Neural cell (in vitro differentiated cells): ENCODE measurements around the gene RPS6KA2. TPM values are rescaled to one million over a fixed set of nuclear protein-coding genes. Genes with fewer than 3 reads are reported as not detected.
A peak's percentile ranks its signal among the peaks of the same experiment; 100 is the strongest.

Experiments
- H2AFZ ChIP-seq: fragments of 200-600, 300-800 bp; sonication (generic), shearing (Covaris generic); 2 replicates; pipeline ENCODE4 v1.6.0; 2014; ENCODE audit warnings: low read depth, mild to moderate bottlenecking, antibody characterized with exemption, low read length, moderate library complexity
- H3F3A ChIP-seq: fragments of 200-600 bp; shearing (Covaris generic); 2 replicates; pipeline ENCODE4 v1.6.1; 2016; ENCODE audit warnings: mild to moderate bottlenecking, moderate library complexity, mixed read lengths, antibody characterized with exemption, low read length; ENCODE audit not compliant: insufficient read depth, poor library complexity, severe bottlenecking
- H3K27ac ChIP-seq: fragments of 200-600, 300-800 bp; sonication (generic), shearing (Covaris generic); 2 replicates; pipeline ENCODE4 v1.5.1; 2014; ENCODE audit warnings: mild to moderate bottlenecking, low read length, moderate library complexity
- H3K27me3 ChIP-seq: fragments of 300-800, 200-600 bp; sonication (generic), shearing (Covaris generic); 2 replicates; pipeline ENCODE4 v1.6.0; 2014; ENCODE audit warnings: mild to moderate bottlenecking, low read depth, low read length, moderate library complexity; ENCODE audit not compliant: insufficient read depth
- H3K36me3 ChIP-seq: fragments of 300-800, 200-600 bp; sonication (generic), shearing (Covaris generic); 2 replicates; pipeline ENCODE4 v1.5.1; 2014; ENCODE audit warnings: mild to moderate bottlenecking, antibody characterized with exemption, low read length, moderate library complexity; ENCODE audit not compliant: insufficient read depth
- H3K4me2 ChIP-seq: fragments of 300-800, 200-600 bp; sonication (generic), shearing (Covaris generic); 2 replicates; pipeline ENCODE4 v1.6.0; 2014; ENCODE audit warnings: mild to moderate bottlenecking, low read length
- H3K4me3 ChIP-seq: fragments of 300-800, 200-600 bp; sonication (generic), shearing (Covaris generic); 2 replicates; pipeline ENCODE4 v1.5.1; 2014; ENCODE audit warnings: mild to moderate bottlenecking, low read length, moderate library complexity
- H3K79me2 ChIP-seq: fragments of 200-600 bp; shearing (Covaris generic); replicated peaks from 2 replicates; pipeline ENCODE4 v1.6.0; 2014; ENCODE audit warnings: mild to moderate bottlenecking, low read length, moderate library complexity; ENCODE audit not compliant: insufficient read depth
- H3K9ac ChIP-seq: fragments of 300-800, 200-600 bp; sonication (generic), shearing (Covaris generic); 2 replicates; pipeline ENCODE4 v1.6.1; 2016; ENCODE audit warnings: mild to moderate bottlenecking, low read length, mixed read lengths
- H3K9me2 ChIP-seq: fragments of 200-600 bp; shearing (Covaris generic); 2 replicates; pipeline ENCODE4 v1.6.1; 2016; ENCODE audit warnings: mild to moderate bottlenecking, low read length, mixed read lengths; ENCODE audit not compliant: insufficient read depth
- H3K9me3 ChIP-seq: fragments of 200-600, 300-800 bp; sonication (generic), shearing (Covaris generic); 2 replicates; pipeline ENCODE4 v1.6.1; 2016; ENCODE audit warnings: mild to moderate bottlenecking, mixed run types, low read length, moderate library complexity, mixed read lengths
- H4K20me1 ChIP-seq: fragments of 200-600 bp; shearing (Covaris generic); 2 replicates; pipeline ENCODE4 v1.6.1; 2016; ENCODE audit warnings: mild to moderate bottlenecking, mixed run types; ENCODE audit not compliant: insufficient read depth
- EP300 ChIP-seq: fragments of 450-650 bp; conservative IDR thresholded peaks from 2 replicates; pipeline ENCODE4 v1.6.1; 2014; ENCODE audit warnings: antibody characterized with exemption, mild to moderate bottlenecking, moderate library complexity; ENCODE audit not compliant: poor library complexity, severe bottlenecking
- EZH2 ChIP-seq: fragments of 200-600, 300-800 bp; shearing (Covaris generic), sonication (generic); IDR thresholded peaks from 2 replicates; pipeline ENCODE4 v1.6.1; 2014; ENCODE audit warnings: antibody characterized with exemption, low read length, borderline replicate concordance, mild to moderate bottlenecking; ENCODE audit not compliant: insufficient read depth, poor library complexity, severe bottlenecking
- MXI1 ChIP-seq: fragments of 450-650 bp; conservative IDR thresholded peaks from 2 replicates; pipeline ENCODE4 v1.6.1; 2014; ENCODE audit warnings: antibody characterized with exemption, mild to moderate bottlenecking; ENCODE audit not compliant: poor library complexity, severe bottlenecking
- POLR2AphosphoS5 ChIP-seq: IDR thresholded peaks from 2 replicates; pipeline ENCODE4 v1.6.1; 2012
- RAD21 ChIP-seq: fragments of 450-650 bp; conservative IDR thresholded peaks from 2 replicates; pipeline ENCODE4 v1.6.1; 2014; ENCODE audit warnings: antibody characterized with exemption, mild to moderate bottlenecking, moderate library complexity
- SMC3 ChIP-seq: fragments of 450-650 bp; conservative IDR thresholded peaks from 2 replicates; pipeline ENCODE4 v1.6.1; 2014; ENCODE audit warnings: antibody characterized with exemption, mild to moderate bottlenecking, moderate library complexity; ENCODE audit not compliant: poor library complexity
- TAF1 ChIP-seq: IDR thresholded peaks from 2 replicates; pipeline ENCODE4 v1.6.1; 2012; ENCODE audit warnings: low read depth
- polyA plus RNA-seq: library from polyadenylated mRNA; depleted of rRNA; stranded (reverse); fragments of >200 nt; gene quantifications from 2 replicates; pipeline ENCODE4 v1.2.3, GENCODE V29; 2014
- TF ChIP-seq, protein P1 (sequence below): fragments of 450-650 bp; IDR thresholded peaks from 2 replicates; pipeline ENCODE4 v1.5.1; 2014; ENCODE audit warnings: antibody characterized with exemption, mild to moderate bottlenecking, moderate library complexity; ENCODE audit not compliant: poor library complexity, severe bottlenecking
- TF ChIP-seq, protein P2 (sequence below): IDR thresholded peaks from 2 replicates; pipeline ENCODE4 v1.6.1; 2012; ENCODE audit warnings: borderline replicate concordance

RPS6KA2 gene
- polyA plus RNA-seq, 1 donor from 2014 or later, result 34.3 TPM

DNA sequence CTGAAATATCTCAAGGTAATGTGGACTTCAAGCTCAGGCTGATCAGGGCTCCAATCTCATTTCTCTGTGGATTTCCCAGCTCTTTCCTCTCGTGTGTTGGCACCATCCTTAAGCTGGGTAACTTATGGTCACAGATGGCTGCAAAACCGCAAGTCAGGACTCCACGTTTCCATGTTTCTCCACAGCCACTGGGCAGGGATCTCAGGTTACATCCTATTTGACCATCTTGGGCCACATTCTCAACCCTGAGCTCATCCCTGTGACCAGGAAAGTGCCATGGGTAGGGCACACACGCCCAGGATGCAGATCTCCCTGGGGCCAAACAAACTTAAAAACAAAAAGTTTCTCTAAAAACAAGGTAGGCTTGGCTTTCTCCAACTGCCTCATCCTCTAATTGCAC, 15.4 kb downstream of the RPS6KA2 start:
- Histone ChIP-seq H3K4me3 (no peak overlapping the region), H3F3A (no peaks in the 10 kb centered on the region), H2AFZ (no peak overlapping the region), H3K36me3 (no peaks in the 10 kb centered on the region), H3K79me2 (peaks cover 30% of the 10 kb centered on the region), H3K9me2 (no peaks in the 10 kb centered on the region), H3K27me3 (no peaks in the 10 kb centered on the region), H3K9me3 (no peaks in the 10 kb centered on the region), H4K20me1 (no peaks in the 10 kb centered on the region), H3K27ac (no peak overlapping the region), H3K9ac (no peak overlapping the region), H3K4me2 (no peak overlapping the region)
- TF ChIP-seq SMC3 (no peak), EP300 (no peak), MXI1 (no peak), TAF1 (no peak), POLR2AphosphoS5 (no peak), RAD21 (no peak), EZH2 (no peak)
- TF ChIP-seq, protein P1, sequence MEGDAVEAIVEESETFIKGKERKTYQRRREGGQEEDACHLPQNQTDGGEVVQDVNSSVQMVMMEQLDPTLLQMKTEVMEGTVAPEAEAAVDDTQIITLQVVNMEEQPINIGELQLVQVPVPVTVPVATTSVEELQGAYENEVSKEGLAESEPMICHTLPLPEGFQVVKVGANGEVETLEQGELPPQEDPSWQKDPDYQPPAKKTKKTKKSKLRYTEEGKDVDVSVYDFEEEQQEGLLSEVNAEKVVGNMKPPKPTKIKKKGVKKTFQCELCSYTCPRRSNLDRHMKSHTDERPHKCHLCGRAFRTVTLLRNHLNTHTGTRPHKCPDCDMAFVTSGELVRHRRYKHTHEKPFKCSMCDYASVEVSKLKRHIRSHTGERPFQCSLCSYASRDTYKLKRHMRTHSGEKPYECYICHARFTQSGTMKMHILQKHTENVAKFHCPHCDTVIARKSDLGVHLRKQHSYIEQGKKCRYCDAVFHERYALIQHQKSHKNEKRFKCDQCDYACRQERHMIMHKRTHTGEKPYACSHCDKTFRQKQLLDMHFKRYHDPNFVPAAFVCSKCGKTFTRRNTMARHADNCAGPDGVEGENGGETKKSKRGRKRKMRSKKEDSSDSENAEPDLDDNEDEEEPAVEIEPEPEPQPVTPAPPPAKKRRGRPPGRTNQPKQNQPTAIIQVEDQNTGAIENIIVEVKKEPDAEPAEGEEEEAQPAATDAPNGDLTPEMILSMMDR, result no peak
- TF ChIP-seq, protein P2, sequence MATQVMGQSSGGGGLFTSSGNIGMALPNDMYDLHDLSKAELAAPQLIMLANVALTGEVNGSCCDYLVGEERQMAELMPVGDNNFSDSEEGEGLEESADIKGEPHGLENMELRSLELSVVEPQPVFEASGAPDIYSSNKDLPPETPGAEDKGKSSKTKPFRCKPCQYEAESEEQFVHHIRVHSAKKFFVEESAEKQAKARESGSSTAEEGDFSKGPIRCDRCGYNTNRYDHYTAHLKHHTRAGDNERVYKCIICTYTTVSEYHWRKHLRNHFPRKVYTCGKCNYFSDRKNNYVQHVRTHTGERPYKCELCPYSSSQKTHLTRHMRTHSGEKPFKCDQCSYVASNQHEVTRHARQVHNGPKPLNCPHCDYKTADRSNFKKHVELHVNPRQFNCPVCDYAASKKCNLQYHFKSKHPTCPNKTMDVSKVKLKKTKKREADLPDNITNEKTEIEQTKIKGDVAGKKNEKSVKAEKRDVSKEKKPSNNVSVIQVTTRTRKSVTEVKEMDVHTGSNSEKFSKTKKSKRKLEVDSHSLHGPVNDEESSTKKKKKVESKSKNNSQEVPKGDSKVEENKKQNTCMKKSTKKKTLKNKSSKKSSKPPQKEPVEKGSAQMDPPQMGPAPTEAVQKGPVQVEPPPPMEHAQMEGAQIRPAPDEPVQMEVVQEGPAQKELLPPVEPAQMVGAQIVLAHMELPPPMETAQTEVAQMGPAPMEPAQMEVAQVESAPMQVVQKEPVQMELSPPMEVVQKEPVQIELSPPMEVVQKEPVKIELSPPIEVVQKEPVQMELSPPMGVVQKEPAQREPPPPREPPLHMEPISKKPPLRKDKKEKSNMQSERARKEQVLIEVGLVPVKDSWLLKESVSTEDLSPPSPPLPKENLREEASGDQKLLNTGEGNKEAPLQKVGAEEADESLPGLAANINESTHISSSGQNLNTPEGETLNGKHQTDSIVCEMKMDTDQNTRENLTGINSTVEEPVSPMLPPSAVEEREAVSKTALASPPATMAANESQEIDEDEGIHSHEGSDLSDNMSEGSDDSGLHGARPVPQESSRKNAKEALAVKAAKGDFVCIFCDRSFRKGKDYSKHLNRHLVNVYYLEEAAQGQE, result no peak

GRCh38 chr6:166610069-166610468, 17.0 kb downstream of the RPS6KA2 start:
- no peaks in the 10 kb centered on the region for H3F3A ChIP-seq
- no peaks in the 10 kb centered on the region for H3K9me3 ChIP-seq
- peak overlapping the region; percentile 51 for H3K27ac ChIP-seq
- H3K9ac ChIP-seq, result no peak overlapping the region
- H3K36me3 ChIP-seq, result no peaks in the 10 kb centered on the region
- H3K4me3 ChIP-seq, result peak overlapping the region; percentile 34
- H2AFZ ChIP-seq, result no peak overlapping the region
- H3K79me2 ChIP-seq, result peaks cover 38% of the 10 kb centered on the region
- H3K4me2 ChIP-seq, result peak overlapping the region; percentile 38
- H3K9me2 ChIP-seq, result no peaks in the 10 kb centered on the region
- no peak for TF ChIP-seq MXI1
- no peak for TF ChIP-seq SMC3
- no peak for TF ChIP-seq EP300
- TF ChIP-seq, protein P2, result peak; percentile 60
- TF ChIP-seq EZH2, result no peak
- TF ChIP-seq TAF1, result no peak
- TF ChIP-seq, protein P1, result no peak
- TF ChIP-seq RAD21, result no peak
- TF ChIP-seq POLR2AphosphoS5, result peak; percentile 46
- H3K27me3 ChIP-seq, result no peaks in the 10 kb centered on the region
- H4K20me1 ChIP-seq, result no peaks in the 10 kb centered on the region
